Glutamatergic neuron (in vitro differentiated cells): ENCODE results near the gene CROCC2. TPM values are rescaled to one million over a fixed set of nuclear protein-coding genes. Genes with fewer than 3 reads are reported as not detected.

ENCODE experiments used
- DNase-seq: peaks from one replicate; pipeline ENCODE4 v3.0.0; 2022
- H3K27ac Mint-ChIP-seq: one replicate; pipeline ENCODE4 v1.8.0; 2020; ENCODE audit warnings: mild to moderate bottlenecking, mixed read lengths, inconsistent platforms; ENCODE audit not compliant: unreplicated experiment
- H3K27me3 Mint-ChIP-seq: one replicate; pipeline ENCODE4 v1.8.0; 2020; ENCODE audit warnings: mild to moderate bottlenecking, moderate library complexity, mixed read lengths, inconsistent platforms; ENCODE audit not compliant: unreplicated experiment
- H3K36me3 Mint-ChIP-seq: one replicate; pipeline ENCODE4 v1.8.0; 2020; ENCODE audit warnings: mild to moderate bottlenecking, mixed read lengths, inconsistent platforms; ENCODE audit not compliant: unreplicated experiment
- H3K4me1 Mint-ChIP-seq: one replicate; pipeline ENCODE4 v1.8.0; 2020; ENCODE audit warnings: mild to moderate bottlenecking, low read depth, mixed read lengths, inconsistent platforms; ENCODE audit not compliant: unreplicated experiment
- H3K4me3 Mint-ChIP-seq: one replicate; pipeline ENCODE4 v1.8.0; 2020; ENCODE audit warnings: mild to moderate bottlenecking, mixed read lengths, inconsistent platforms; ENCODE audit not compliant: unreplicated experiment
- H3K9me3 Mint-ChIP-seq: one replicate; pipeline ENCODE4 v1.8.0; 2020; ENCODE audit warnings: mild to moderate bottlenecking, moderate library complexity, mixed read lengths, inconsistent platforms; ENCODE audit not compliant: unreplicated experiment
- CTCF ChIP-seq: fragments of 200-600 bp; sonication (generic); IDR thresholded peaks from one replicate; pipeline ENCODE4 v1.5.0; 2021; ENCODE audit not compliant: partially characterized antibody, unreplicated experiment
- total RNA-seq: library from RNA; stranded (reverse); fragmentation: NEBNext Ultra II Directional; extraction: Animal tissue kit (Norgen Biotek cat#: 25700); gene quantifications from one replicate; pipeline ENCODE4 v1.2.1, GENCODE V29; 2021; ENCODE audit not compliant: unreplicated experiment

The CROCC2 gene
- total RNA-seq, 1 donor from 2014 or later = not detected

DNA sequence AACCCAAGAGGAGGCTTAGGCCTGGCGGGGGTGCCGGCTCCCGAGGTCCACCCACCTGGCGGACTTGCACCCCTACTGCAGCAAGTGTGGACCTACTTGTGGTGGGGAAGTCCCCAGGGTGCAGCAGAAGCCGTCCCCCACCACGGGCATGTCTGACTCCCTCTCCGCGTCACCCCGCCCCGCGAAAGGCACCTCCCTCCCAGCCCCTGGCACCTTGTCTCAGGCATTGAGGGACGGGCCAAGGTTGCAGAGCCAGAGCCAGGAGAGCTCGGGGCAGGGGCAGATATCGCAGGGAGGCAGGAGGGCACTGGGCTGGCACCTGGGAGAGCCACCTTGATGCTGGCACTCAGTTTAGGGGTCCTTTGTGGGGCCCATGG lies 19.0 kb downstream of the CROCC2 start:
- no peak for DNase-seq
- Mint-ChIP-seq H3K36me3 (peaks cover 7% of the 10 kb centered on the region), H3K4me3 (no peak overlapping the region), H3K9me3 (peaks cover 4% of the 10 kb centered on the region), H3K27me3 (peaks cover 8% of the 10 kb centered on the region), H3K27ac (no peak overlapping the region), H3K4me1 (peaks cover 4% of the 10 kb centered on the region)
- TF ChIP-seq CTCF = no peak

- H3K27me3 Mint-ChIP-seq = peaks cover 8% of the 10 kb centered on the region
These were observed 19.7 kb downstream of the CROCC2 start for GRCh38 chr2:240925568-240926515.

GRCh38 chr2:240926516-240927389 lies 20.6 kb downstream of the CROCC2 start:
- TF ChIP-seq CTCF = no peak
- Mint-ChIP-seq H3K27ac (peak overlapping the region; percentile 5), H3K36me3 (peaks cover 7% of the 10 kb centered on the region), H3K9me3 (peaks cover 4% of the 10 kb centered on the region), H3K27me3 (peaks cover 8% of the 10 kb centered on the region), H3K4me3 (peak overlapping the region; percentile 0), H3K4me1 (peaks cover 4% of the 10 kb centered on the region)
- DNase-seq = no peak

More at GRCh38 chr2:240925568-240926515, 19.7 kb downstream of the CROCC2 start:
- TF ChIP-seq CTCF = no peak
- no peak overlapping the region for H3K4me3 Mint-ChIP-seq
- H3K4me1 Mint-ChIP-seq = peaks cover 4% of the 10 kb centered on the region
- peaks cover 4% of the 10 kb centered on the region for H3K9me3 Mint-ChIP-seq
- peaks cover 7% of the 10 kb centered on the region for H3K36me3 Mint-ChIP-seq
- H3K27ac Mint-ChIP-seq = no peak overlapping the region
- DNase-seq = no peak

DNA sequence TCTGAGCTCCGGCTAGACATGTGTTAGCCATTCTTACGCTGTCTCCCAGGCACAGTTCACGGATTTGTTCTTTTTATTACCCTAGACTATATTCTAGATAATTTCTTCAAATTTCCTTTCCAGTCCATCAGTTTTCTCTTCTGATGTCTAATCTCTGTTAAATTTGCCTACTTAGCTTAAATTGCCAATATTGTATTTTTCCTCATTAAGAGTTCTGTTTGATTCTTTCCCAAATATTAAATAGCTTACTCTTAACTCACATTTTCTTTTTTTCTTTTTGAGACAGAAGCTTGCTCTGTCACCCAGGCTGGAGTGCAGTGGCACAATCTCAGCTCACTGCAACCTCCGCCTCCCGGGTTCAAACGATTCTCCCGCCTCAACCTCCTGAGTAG lies 21.2 kb downstream of the CROCC2 start:
- Mint-ChIP-seq H3K4me1 (peaks cover 4% of the 10 kb centered on the region), H3K36me3 (peaks cover 7% of the 10 kb centered on the region), H3K27ac (peak overlapping the region; percentile 5), H3K27me3 (peaks cover 8% of the 10 kb centered on the region), H3K4me3 (no peak overlapping the region), H3K9me3 (peaks cover 4% of the 10 kb centered on the region)
- TF ChIP-seq CTCF = no peak
- DNase-seq = no peak
